IPS-18c (cell line): Measurements from ENCODE around the gene PTPN3.

Experiments used
- H3K4me3 ChIP-seq: 2 replicates; pipeline ENCODE4 v1.7.0; 2013; ENCODE audit warnings: low read depth, mild to moderate bottlenecking, low read length, moderate library complexity; ENCODE audit not compliant: insufficient read depth
- H3K9me3 ChIP-seq: one replicate; pipeline ENCODE4 v1.6.1; 2013; ENCODE audit warnings: mild to moderate bottlenecking, low read length, moderate library complexity; ENCODE audit not compliant: control insufficient read depth, insufficient read depth

Gene PTPN3

DNA sequence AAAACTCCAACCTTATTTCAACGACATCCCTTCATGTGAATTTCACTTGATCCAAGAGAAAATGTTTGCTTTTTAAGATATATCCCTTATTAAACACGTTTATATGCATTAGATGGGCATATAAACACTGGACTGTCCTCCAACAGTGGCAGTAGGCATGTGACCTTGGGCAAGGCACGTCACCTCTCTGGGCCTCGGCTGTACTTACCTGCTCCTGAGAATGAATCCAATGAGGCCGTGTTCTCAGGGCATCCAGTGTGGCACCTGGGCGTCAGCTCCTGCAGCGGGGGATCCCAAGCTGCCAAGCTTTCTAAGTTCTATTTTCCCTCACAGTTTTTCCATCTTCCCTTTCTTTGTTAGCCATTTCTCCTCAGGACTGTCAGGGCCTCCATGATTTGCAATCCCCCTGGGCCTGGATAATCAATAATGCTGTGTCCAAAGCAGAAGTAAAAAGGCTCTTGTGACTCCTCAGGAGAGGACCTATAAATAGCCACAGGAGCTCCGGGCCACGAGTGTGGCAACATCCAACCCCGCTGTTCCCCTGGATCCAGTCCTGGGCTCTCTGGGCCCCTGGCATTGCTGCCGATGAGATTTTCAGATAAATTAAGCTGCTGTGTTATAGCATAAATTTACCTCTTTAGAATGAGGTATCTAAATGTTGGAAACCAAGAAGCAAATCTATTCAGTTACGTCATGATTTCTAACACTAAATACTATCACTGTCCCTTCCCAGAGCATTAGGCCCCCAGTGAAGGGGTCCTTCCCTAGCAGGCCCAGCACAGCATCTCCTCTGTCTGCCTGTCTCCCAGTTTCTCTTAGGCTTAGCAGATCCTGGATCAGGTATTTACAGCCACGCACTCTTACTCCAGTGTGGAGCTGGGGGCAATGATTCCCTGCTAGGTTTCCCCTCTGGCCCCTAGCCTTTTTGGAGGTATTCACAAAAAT, 76.8 kb downstream of the PTPN3 start:
- no peaks in the 10 kb centered on the region for H3K9me3 ChIP-seq
- no peak overlapping the region for H3K4me3 ChIP-seq

DNA sequence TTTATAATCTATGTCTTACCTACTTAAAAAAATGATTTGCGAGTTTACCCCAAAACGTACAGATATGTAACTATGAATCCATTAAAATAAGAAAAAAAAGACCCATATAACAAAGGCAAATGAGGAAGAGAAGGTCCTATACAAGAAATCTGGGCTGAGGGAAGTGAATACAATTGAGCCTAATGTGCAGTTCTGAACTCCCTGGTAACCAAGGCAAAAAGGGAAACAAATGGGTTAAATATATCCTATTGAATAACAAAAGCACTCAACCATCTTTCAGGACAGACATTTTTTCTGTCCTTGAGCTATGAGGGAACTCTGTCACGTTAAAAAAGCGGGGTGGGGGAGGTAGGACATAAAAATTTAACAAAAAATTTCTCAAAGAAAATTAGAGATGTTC, 78.6 kb downstream of the PTPN3 start:
- no peaks in the 10 kb centered on the region for H3K9me3 ChIP-seq

DNA sequence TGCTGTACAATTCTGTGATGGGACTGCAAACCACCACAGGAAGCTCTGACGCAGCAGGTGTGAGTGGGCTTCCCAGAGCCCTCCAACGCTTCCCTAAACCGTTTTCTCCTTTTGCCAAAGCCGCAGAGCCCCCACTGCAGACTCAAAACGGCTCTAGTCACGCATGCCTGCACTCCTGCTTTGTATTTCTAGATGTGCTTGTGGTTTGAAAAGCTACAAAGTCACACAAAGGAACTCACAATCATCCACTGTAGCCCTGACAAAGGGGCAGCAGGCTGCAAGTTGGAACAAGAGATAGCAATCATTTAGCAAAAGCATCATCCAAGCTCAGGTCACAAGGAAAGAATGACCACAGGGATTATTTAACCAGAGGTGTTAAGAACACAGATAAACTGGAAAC, 79.3 kb downstream of the PTPN3 start:
- no peak overlapping the region for H3K4me3 ChIP-seq
- H3K9me3 ChIP-seq = no peaks in the 10 kb centered on the region

More for the DNA sequence above, 78.6 kb downstream of the PTPN3 start:
- no peak overlapping the region for H3K4me3 ChIP-seq

DNA sequence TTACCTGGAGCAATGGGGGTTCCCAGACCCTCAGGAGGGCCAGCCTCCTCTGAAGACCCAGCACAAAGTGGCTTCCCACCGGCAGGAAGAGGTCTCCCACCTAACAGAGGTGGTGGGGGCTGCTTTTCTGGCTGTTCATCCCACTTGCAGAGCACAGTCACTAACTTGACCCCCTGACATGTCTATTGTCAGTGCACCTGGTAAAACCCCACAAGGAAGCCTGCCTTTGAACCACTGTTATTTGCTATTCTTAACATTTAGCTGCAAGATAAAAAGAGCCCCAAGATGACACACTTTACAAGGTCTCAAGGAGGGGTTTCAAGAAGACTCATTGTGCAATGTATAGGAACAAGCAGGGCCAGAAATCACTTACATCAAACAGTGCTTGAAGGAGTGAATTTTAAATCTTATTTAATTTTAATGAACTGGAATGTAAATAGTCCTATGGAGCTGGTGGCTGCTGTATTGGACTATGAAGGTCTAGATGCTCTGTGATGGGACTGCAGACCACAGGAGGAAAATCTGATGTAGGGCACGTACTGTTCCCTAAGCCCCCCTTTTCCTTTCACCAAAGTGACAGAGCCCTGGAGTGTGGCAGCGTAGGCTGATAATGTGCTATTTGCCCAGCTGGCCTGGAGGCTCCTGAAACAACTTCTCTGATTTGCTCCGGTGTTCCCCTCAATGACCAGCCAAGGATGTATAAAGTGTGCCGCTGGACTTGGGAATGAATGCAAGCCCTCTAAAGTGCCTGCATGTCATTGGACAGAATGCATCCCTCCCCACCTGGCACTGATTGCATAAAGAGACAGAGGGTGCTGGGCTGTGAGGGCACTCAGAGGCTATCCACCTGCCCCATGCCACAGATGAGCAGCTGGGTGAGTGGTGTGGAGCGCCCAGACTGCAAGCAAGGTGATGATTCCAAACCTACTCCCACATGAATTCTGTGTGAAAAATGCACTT, 80.2 kb downstream of the PTPN3 start:
- Histone ChIP-seq H3K9me3 (no peaks in the 10 kb centered on the region), H3K4me3 (no peak overlapping the region)

DNA sequence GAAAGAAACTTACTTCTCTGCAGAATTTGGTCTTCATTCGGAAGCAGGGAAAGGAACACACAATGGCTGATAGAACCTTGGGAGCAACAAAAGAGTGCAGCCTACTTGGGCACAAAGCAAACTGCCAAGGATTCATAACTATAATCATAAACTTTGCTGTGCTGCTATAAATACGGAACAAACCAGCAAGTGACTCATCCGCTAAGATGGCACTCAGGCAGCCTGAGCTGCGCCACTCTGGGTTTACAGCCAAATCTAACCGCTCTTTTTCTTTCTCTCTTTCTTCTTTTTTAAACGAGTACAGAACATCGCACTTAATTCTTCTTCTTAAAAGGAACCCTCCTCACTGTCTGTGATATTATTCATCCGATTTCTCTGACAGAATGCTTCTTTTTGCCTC, 81.1 kb downstream of the PTPN3 start:
- Histone ChIP-seq H3K4me3 (no peak overlapping the region), H3K9me3 (no peaks in the 10 kb centered on the region)

DNA sequence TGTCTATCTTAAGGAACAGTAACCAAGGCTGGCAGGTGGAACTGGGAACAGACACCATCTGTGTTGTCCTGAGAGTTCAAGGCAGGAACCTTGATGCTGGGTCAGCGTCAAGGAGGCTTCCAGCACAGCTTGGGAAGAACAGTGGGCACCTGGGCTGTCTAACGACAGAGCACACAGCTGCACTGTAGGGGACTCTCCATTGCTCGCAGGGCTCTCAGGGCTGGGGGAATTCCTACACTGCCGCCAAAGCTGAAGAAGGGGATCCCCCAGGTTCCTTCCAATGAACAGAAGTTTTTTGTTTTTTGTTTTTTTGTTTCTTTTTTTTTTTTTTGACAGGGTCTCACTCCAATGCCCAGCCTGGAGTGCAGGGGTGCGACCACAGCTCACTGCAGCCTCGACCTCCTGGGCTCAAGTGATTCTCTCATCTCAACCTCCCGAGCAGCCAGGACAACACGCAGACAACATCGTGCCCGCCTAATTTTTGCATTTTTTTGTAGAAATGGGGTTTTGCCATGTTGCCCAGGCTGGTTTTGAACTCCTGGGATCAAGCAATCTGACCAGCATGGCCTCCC, 81.9 kb downstream of the PTPN3 start:
- Histone ChIP-seq H3K9me3 (no peaks in the 10 kb centered on the region), H3K4me3 (no peak overlapping the region)

DNA sequence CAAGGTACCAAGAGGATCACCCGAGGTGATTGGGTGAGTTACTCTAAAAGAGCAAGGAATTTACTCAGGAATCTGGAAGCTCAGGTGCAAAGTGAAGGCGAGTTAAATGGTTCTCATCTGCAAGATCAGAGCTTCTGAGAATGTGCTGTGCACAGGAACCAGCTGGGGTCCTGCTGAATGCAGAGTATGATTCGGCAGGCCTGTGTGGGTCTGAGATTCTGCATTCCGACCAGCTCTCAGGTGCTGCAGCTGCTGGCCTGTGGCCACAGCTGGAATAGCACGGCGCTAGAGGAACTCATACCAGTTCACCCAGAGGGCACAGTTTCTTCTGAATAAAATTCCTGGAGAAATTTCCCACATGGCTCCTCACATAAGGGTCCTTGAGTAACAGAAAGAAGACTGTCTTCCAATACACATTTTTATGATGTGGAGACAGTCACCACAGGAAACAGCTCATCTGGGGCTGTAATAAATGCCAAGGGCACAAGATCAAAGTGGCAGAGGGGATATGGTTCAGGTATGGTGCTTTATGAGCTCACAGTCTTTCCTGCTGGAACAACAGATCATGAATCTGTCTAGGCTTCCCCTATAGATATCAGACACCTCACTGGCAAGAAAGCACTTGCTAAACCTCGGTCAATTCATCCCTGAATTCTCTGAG, 83.9 kb downstream of the PTPN3 start:
- H3K9me3 ChIP-seq = no peaks in the 10 kb centered on the region

DNA sequence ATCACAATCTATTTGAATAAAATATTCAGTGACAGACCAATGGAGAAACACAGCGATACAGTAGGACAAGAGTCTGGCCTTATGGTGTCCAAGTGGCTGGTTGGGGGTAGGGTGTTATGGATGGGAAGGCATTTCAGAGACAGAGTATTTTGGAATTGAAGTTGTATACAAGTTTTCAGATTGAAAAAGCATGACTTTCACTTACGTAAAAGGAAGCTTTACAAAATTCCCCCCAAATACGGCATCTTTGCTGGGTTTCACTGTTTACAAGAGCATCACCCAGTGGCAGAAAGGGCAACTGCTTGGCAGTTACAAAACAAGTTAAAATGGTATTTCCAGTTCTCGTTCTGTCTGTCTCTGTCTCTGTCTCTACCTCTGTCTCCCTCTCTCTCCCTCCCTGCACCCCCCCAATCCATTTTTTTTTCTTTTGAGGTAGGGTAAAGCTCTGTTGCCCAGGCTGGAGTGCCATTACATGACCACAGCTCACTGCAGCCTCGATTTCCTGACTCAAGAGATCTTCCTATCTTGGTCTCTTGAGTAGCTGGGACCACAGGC, 86.2 kb downstream of the PTPN3 start:
- H3K4me3 ChIP-seq = no peak overlapping the region
- no peaks in the 10 kb centered on the region for H3K9me3 ChIP-seq

More for the DNA sequence above, 83.9 kb downstream of the PTPN3 start:
- H3K4me3 ChIP-seq = no peak overlapping the region

DNA sequence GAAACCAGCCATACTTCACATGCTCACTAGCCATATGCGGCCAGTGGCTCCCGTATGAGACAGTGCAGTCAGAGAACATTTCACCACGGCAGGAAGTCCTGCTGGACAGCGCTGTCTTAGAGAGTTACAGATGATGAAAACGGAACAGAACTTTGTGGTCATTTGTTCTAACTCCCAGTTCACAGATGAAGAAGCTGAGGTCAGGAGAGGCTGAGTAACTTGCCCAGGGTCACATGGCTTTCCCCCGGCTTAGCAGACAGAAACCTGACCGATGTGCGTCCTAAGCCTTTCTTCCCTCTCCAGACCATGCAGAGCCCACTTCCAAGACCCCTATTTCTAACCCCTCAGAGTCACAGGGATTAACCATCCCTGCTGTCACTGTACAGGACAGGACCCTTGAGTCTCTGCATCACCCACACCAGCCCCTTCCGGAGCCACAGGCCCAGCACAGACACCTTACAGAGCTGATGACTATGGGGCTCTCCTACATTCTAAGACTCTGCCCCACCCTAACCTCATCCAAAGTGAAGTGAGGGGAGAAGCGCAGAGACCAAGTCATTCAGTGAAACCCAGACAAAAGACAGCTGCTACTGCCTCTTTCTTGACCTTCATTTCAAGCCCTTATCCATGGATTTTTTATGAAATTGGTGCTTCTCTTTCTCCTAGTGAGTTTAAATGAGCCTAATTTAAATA, 86.9 kb downstream of the PTPN3 start:
- H3K4me3 ChIP-seq = no peak overlapping the region
- no peaks in the 10 kb centered on the region for H3K9me3 ChIP-seq

DNA sequence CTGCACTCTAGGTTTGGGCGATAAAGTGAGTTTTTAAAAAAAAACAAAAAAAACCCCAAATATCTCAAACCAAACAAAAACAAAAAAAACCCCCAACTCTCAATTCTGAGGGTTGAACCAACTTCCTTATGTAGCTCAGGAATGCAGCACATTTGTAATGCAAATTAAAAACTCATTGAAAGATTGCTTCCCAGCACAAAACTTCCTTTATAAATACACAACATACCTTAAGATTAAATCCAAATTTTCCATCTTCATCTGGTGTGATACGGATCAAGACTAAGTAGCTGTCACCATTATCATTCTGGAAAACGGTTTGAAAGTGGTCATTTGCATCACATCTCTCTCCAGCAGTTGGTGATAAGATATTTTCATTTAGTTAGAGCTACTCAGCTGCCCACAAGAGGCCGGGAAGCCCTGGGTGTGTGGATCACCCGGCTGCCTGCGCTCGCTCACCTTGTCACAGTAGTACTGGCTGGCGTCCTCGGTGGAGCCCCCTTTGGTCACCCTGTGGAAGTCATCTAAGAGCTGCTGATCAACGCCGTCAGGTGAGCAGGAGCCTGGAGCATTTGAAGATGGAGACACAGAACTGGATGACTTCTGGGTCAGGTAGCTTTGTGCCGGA, 88.2 kb downstream of the PTPN3 start:
- Histone ChIP-seq H3K4me3 (no peak overlapping the region), H3K9me3 (no peaks in the 10 kb centered on the region)

DNA sequence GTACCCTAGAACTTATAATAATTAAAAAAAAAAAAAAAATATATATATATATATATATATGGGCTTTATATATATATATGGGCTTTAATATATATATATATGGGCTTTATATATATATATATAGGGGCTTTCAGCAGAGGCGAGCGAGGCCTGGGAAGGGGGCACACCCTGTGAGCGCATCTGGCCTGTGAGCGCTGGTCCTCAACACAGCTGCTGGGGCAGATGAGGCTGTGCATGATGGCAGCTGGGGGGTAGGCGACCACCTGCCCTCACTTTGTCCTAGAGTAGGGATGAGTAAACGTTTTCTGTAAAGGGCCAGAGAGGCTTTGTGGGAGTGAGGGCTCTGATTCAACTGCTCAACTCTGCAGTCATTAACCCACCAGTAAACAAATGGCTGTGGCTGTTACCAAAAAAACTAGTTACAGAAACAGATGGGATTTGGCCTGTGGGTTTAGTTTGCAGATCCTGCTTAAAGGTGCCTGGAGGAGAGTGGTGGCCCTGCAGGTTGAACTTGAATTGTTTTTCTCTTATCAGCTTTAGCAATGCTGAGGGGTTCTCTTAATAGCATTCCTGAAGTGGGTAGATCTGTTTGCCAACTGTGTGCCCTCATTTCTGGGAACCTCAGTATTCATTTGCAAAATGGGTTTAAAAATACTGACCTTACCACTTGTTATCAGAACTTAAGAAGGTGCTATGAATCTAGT, 89.2 kb downstream of the PTPN3 start:
- Histone ChIP-seq H3K4me3 (no peak overlapping the region), H3K9me3 (peaks cover 2% of the 10 kb centered on the region)

DNA sequence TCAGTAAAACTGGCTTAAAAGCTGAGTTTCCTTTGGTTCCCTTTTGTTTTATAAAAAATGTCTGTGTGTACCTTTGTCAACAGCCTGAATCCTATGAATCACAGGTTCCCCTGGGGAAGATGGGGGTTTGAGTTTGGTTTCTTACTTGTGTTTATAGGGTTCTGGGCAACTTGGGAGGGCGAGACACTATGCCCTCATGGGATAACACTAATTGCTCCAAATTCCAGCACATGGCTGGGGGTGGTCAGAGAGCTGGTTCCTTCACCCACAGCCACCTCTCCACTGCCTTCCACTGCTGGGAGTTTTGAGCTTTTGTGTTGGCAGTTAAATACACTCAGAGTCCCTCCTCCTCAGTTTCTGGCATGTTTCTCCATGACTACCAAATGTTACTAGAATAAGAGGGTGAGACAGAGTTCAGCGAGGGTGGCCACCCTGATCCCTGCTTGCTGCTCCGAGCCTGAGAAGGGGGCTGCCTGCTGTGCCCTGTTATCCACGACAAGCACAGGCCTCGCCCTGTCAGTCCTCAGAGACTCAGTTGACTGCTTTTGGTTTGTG, 94.3 kb downstream of the PTPN3 start:
- Histone ChIP-seq H3K4me3 (no peak overlapping the region), H3K9me3 (peaks cover 2% of the 10 kb centered on the region)

DNA sequence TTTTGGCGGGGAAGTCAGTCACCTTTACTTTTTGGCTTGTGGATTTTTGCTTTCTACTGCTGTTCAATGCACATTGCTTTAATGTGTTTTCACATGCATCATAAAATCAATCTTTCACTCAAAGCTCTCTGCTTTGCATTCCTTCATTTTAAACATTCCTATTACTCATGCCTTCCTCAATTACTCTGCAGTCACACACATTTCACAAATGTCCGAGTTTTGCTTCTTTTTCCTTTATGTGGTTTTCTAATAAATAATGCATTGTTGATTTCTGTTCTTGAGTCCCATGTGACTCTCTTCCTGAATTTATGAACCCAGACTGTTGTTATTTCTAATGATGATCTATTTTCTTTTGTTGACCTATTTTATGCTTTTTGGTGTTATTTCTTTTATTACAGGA, 95.0 kb downstream of the PTPN3 start:
- no peak overlapping the region for H3K4me3 ChIP-seq
- peaks cover 2% of the 10 kb centered on the region for H3K9me3 ChIP-seq

DNA sequence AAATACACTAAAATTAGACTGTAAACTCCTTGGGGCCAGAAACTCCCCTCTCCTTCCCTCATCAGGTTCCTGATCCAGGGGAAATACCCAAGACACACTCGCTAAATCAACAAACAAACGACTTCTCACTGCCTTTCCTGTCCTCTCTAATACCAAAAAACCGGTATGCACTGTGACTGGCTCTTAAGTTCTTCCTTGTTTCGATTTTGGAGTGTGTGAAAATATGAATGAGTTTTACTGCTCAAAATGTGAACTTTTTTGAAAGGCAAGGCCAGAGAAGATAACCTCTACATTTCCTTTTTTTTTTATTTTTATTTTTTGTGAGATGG, 96.2 kb downstream of the PTPN3 start:
- H3K9me3 ChIP-seq = peaks cover 2% of the 10 kb centered on the region

More for the DNA sequence above, 96.2 kb downstream of the PTPN3 start:
- no peak overlapping the region for H3K4me3 ChIP-seq
